Esophagus muscularis mucosa (tissue), 4 donors: Measurements from ENCODE around the gene HM13.

Experiments used
- CTCF ChIP-seq, 3 experiments: fragments of 200-600 bp in 2 of 3; fragments of 450-650 bp in 1 of 3; sonication (generic) in 2 of 3; IDR thresholded peaks; one replicate each; pipeline ENCODE4 v1.5.1; 2017 to 2019; ENCODE audit warnings: antibody characterized with exemption in 3 of 3, mild to moderate bottlenecking in 2 of 3, moderate library complexity in 1 of 3
- EP300 ChIP-seq: sonication (generic); formaldehyde crosslinking; IDR thresholded peaks from one replicate; pipeline ENCODE4 v1.6.1; 2017; ENCODE audit warnings: antibody characterized with exemption
- POLR2A ChIP-seq: fragments of 450-650 bp; IDR thresholded peaks from one replicate; pipeline ENCODE4 v1.6.1; 2017; ENCODE audit warnings: antibody characterized with exemption, moderate library complexity, mild to moderate bottlenecking, low read depth

GRCh38 chr20:31555203-31555775 is 41.0 kb downstream of the HM13 start:
- TF ChIP-seq POLR2A (no peak), EP300 (no peak), CTCF (IDR thresholded peaks at IDR 0.05) (no peak)
